Spleen (tissue), 7 donors: ENCODE data around the gene CDC34.

Experiments used
- POLR2A ChIP-seq, 3 donors: fragments of 450-650 bp; IDR thresholded peaks; one replicate each; pipeline ENCODE4 v1.5.1; 2017; ENCODE audit warnings: antibody characterized with exemption in 3 of 3, mild to moderate bottlenecking in 1 of 3
- TF ChIP-seq, protein P1 (sequence below), 11 experiments: fragments of 200-600 bp in 7 of 11; fragments of 450-650 bp in 4 of 11; sonication (generic) in 4 of 11; IDR thresholded peaks in 8 of 11; conservative IDR thresholded peaks in 3 of 11; 1 replicate in 7 of 11; 2 replicates in 4 of 11; pipeline versions ENCODE4 v1.4.0 to v1.8.0; 2016 to 2021; ENCODE audit warnings: antibody characterized with exemption in 11 of 11, inconsistent platforms in 4 of 11, mild to moderate bottlenecking in 1 of 11
- donor health status: DM: no; HTN: no; CAD: no; lungs with moderate emphysema.
- donor health status: DM: no; HTN: no; CAD: no.
- donor health status: DM: no; HTN: no; CAD: no.

DNA sequence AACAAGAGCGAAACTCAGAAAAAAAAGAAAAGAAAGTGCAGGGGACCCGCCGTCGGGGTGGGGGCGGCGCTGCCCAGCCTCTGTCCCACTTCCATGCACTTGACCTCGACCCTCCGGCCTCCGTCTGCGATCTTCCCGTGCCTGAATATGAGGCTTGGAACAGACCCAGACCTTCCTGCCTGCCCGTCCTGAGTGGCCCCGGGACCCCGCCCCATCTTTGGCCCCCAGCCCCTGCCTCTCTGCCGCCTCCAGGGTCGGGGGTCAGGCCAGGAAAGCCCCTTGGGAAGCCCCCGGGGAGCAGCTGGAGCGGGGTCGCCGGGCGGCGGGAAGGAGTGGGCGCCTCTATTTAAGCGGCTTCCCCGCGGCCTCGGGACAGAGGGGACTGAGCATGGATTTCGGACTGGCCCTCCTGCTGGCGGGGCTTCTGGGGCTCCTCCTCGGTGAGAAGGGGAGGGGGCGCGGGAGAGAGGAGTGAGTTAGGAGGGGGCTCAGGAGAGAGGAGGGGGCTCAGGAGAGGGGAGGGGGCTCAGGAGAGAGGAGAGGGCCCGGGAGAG, 35.4 kb upstream of the CDC34 start, which contains the start of gene MADCAM1:
- TF ChIP-seq, protein P1, sequence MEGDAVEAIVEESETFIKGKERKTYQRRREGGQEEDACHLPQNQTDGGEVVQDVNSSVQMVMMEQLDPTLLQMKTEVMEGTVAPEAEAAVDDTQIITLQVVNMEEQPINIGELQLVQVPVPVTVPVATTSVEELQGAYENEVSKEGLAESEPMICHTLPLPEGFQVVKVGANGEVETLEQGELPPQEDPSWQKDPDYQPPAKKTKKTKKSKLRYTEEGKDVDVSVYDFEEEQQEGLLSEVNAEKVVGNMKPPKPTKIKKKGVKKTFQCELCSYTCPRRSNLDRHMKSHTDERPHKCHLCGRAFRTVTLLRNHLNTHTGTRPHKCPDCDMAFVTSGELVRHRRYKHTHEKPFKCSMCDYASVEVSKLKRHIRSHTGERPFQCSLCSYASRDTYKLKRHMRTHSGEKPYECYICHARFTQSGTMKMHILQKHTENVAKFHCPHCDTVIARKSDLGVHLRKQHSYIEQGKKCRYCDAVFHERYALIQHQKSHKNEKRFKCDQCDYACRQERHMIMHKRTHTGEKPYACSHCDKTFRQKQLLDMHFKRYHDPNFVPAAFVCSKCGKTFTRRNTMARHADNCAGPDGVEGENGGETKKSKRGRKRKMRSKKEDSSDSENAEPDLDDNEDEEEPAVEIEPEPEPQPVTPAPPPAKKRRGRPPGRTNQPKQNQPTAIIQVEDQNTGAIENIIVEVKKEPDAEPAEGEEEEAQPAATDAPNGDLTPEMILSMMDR (IDR thresholded peaks at IDR 0.05 in 8 of 11, conservative IDR thresholded peaks at IDR 0.05 in 3 of 11): no peak
- TF ChIP-seq POLR2A (IDR thresholded peaks at IDR 0.05): no peak
